MG63 (cell line): ENCODE results near the gene IGF1R. TPM values are rescaled to one million over a fixed set of nuclear protein-coding genes. Genes with fewer than 3 reads are reported as not detected.

Source experiments
- DNase-seq: peaks from one replicate; pipeline ENCODE4 v3.0.0-alpha.2; 2020
- H3K27me3 ChIP-seq: fragments of 250-450 bp; sonication (Bioruptor Pico); 2 replicates; pipeline ENCODE4 v1.5.1; 2020; ENCODE audit warnings: mild to moderate bottlenecking, moderate library complexity
- H3K36me3 ChIP-seq: fragments of 250-450 bp; sonication (Bioruptor Pico); 2 replicates; pipeline ENCODE4 v1.5.1; 2020; ENCODE audit warnings: mild to moderate bottlenecking, moderate library complexity
- H3K4me3 ChIP-seq: fragments of 250-450 bp; sonication (Bioruptor Pico); 2 replicates; pipeline ENCODE4 v1.5.1; 2020; ENCODE audit warnings: mild to moderate bottlenecking, moderate library complexity
- H3K9me3 ChIP-seq: fragments of 250-450 bp; sonication (Bioruptor Pico); 2 replicates; pipeline ENCODE4 v1.5.1; 2020; ENCODE audit warnings: mild to moderate bottlenecking, moderate library complexity
- total RNA-seq: library from RNA; depleted of rRNA; stranded (reverse); fragments of >200 nt; shearing (Covaris generic); gene quantifications from 2 replicates; pipeline ENCODE4 v1.2.3, GENCODE V29; 2014; ENCODE audit warnings: low replicate concordance

The IGF1R gene
- total RNA-seq, 1 experiment from 2014 or later, result 2.5 TPM

- H3K27me3 ChIP-seq, result no peaks in the 10 kb centered on the region
- H3K4me3 ChIP-seq, result no peak overlapping the region
- no peaks in the 10 kb centered on the region for H3K9me3 ChIP-seq
- H3K36me3 ChIP-seq, result no peaks in the 10 kb centered on the region; the same call in 1 of the 2 replicates
- DNase-seq, result no peak
Observed at GRCh38 chr15:98738689-98739401, 90.5 kb downstream of the IGF1R start.

- H3K4me3 ChIP-seq, result no peak overlapping the region
- no peak for DNase-seq
- H3K27me3 ChIP-seq, result no peaks in the 10 kb centered on the region
- H3K9me3 ChIP-seq, result no peaks in the 10 kb centered on the region
- H3K36me3 ChIP-seq, result no peaks in the 10 kb centered on the region; the same call in 1 of the 2 replicates
Observed at GRCh38 chr15:98740295-98740694, 92.0 kb downstream of the IGF1R start.

GRCh38 chr15:98740963-98741362, 92.6 kb downstream of the IGF1R start:
- Histone ChIP-seq H3K4me3 (no peak overlapping the region), H3K36me3 (no peaks in the 10 kb centered on the region; the same call in 1 of the 2 replicates), H3K9me3 (no peaks in the 10 kb centered on the region), H3K27me3 (no peaks in the 10 kb centered on the region)
- no peak for DNase-seq

- Histone ChIP-seq H3K9me3 (no peaks in the 10 kb centered on the region), H3K27me3 (no peaks in the 10 kb centered on the region), H3K36me3 (no peaks in the 10 kb centered on the region; the same call in 1 of the 2 replicates), H3K4me3 (no peak overlapping the region)
- no peak for DNase-seq
Observed at GRCh38 chr15:98743177-98743576, 94.8 kb downstream of the IGF1R start.

GRCh38 chr15:98744506-98744905, 96.2 kb downstream of the IGF1R start:
- no peak overlapping the region for H3K4me3 ChIP-seq
- H3K9me3 ChIP-seq, result no peaks in the 10 kb centered on the region
- no peaks in the 10 kb centered on the region for H3K27me3 ChIP-seq
- DNase-seq, result no peak
- no peaks in the 10 kb centered on the region for H3K36me3 ChIP-seq

DNA sequence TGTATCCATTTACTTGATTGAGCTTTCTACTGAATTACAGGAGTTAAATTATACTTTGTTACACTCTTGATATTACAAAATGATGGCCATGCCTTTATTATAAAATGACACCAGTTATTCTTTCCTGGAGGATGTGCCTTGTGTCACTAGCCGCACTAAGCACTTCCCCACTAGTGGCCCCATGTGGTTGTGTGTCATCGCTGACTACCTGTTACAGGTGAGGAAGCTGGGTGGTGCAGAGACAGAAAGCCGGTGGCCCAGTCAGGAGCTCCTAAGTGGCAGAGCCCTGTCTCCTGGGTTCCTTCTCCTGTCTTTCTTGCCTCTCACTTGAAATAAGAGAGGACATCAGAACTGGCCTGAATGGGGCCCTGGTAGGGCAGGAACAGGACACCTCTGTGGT, 96.8 kb downstream of the IGF1R start:
- no peaks in the 10 kb centered on the region for H3K36me3 ChIP-seq

DNA sequence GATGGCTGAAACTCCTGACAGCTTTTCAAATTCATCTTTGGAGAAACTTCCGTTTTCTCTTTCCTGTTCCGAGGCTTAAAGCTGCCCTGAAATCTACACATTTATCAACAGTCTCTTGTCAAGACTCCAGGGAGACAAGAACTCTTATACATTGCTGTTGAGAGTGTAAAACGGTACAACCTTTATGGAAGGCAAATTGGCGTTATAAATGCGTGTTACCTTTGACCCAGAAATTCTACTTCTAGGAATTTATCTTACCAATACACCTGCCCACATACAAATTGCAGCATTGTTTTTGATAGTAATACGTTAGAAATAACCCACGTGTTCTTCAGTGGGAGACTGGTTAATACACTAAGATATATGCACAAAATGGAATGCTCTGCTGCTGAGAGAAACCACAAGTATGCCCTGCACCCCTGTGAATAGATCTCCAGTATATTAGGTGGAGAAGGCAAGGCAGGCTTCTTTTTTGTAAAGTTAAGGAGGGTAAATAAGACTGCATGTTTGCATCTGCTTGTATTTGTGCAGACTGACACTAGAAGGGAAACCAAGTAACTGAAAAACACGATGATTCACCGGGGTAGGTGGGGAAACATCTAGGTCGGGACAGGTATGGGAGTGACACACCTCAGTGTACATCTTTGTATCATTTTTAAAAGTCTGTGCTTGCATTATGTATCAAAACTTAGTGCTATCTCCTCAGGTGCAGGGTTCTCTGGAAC, 97.5 kb downstream of the IGF1R start:
- no peak for DNase-seq
- Histone ChIP-seq H3K36me3 (no peaks in the 10 kb centered on the region), H3K27me3 (no peaks in the 10 kb centered on the region), H3K9me3 (no peaks in the 10 kb centered on the region), H3K4me3 (no peak overlapping the region)

More for the DNA sequence above, 96.8 kb downstream of the IGF1R start:
- no peak overlapping the region for H3K4me3 ChIP-seq
- no peak for DNase-seq
- H3K9me3 ChIP-seq, result no peaks in the 10 kb centered on the region
- H3K27me3 ChIP-seq, result no peaks in the 10 kb centered on the region

GRCh38 chr15:98746375-98747155, 98.2 kb downstream of the IGF1R start:
- no peaks in the 10 kb centered on the region for H3K36me3 ChIP-seq
- no peaks in the 10 kb centered on the region for H3K9me3 ChIP-seq
- no peaks in the 10 kb centered on the region for H3K27me3 ChIP-seq
- H3K4me3 ChIP-seq, result no peak overlapping the region
- DNase-seq, result no peak

DNA sequence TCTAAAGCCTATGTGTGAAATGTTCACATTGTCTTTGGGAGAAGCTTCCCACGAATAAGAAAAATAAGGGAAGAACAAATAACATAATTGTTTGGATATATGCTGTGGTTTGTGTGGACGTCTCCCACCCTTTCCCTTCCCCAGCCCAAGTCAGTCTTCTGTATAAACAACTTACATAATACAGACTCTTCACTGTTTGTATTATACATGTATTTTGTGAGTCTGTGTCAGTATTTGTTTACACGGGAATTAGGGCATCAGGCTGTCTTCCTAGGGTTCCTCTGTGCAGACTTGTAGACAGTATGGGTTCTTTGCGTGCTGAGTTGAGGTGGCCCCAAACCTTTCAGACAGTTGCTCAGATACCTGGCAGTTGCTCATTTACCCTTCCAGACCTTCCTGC, 103.4 kb downstream of the IGF1R start:
- DNase-seq, result no peak
- Histone ChIP-seq H3K27me3 (no peaks in the 10 kb centered on the region), H3K36me3 (no peaks in the 10 kb centered on the region)

DNA sequence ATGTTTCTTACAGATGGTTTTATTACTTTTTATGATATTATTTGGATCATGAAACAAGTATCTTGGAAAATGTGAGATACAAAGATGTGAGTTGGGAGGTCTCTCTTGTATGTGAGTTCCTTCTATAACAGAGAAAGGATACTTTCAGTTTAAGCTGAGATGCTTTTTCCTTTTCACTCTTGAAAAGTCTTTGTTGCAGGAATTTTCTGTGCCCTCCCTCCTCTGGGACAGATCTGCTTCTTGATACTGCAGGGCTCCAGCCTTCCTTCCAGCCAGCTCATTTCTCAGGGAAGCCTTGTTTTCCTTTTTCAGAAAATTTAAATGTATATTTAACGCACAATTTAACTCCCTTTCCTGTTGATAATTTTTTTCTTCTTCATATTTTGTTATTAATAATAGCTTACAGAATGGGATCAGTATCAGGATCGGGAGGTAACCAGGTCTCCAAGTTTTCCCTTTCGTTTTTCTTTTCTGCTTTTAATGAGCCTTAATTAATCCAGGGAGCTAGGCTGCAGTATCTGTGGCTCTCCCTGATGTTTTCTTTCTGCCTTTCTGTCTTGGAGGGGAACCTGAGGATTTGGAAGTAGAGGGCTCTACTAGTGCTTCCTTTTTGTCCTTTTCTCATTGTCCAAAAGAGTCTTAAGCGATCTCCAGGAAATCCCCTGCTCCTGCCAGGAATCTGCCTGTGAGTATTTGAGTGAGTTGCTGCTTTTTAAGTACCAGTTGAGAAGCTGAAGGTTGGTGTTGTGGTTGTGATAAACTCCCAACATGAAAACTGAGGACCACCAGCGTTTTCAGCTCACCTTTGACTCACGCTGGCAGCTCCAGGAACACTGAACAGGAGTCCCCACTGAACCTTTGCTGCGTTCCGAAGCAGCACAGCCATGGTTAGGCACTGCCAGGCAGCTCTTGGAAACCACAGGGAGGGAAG, 105.7 kb downstream of the IGF1R start:
- H3K36me3 ChIP-seq, result no peaks in the 10 kb centered on the region
- peak; percentile 41 for DNase-seq
- peak overlapping the region; percentile 45 for H3K4me3 ChIP-seq

More for the DNA sequence above, 103.4 kb downstream of the IGF1R start:
- Histone ChIP-seq H3K9me3 (no peaks in the 10 kb centered on the region), H3K4me3 (no peak overlapping the region)

DNA sequence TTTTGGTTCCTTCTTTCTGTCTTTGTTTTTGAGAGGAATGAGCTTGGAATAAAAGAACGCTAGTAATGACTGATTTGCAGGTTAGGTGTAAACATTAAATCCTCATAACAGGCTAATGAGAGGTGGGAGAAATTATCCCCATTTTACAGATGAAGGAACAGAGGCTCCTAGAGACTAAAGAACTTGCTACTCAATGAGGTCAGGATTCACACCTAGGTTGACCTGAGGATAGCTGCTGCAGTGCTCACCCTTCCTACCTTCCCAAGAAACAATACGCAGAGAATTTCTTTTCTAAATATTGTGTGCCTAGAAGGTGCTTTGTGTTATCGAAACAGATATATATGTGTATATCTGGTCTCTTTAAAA, 106.3 kb downstream of the IGF1R start:
- no peak for DNase-seq
- no peaks in the 10 kb centered on the region for H3K9me3 ChIP-seq
- no peaks in the 10 kb centered on the region for H3K27me3 ChIP-seq
- peak overlapping the region; percentile 45 for H3K4me3 ChIP-seq
- no peaks in the 10 kb centered on the region for H3K36me3 ChIP-seq

More for the DNA sequence above, 105.7 kb downstream of the IGF1R start:
- Histone ChIP-seq H3K27me3 (no peaks in the 10 kb centered on the region), H3K9me3 (no peaks in the 10 kb centered on the region)

DNA sequence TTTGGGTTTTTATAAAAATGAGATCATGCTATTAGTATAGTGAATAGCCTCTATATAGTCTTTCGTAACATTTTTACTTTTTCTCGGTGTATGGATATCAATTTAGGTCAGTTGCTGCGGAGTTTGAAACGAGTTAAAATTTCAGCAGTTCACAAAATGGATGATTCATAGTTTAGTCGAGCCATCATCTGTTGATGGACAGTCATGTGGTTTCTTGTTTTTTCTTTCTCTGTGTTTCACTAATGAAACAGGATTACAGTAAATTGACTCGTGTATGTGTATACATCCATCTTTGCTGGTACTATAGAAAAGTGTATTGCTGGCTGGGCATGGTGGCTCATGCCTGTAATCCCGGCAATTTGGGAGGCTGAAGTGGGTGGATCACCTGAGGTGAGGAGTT, 106.8 kb downstream of the IGF1R start:
- DNase-seq, result no peak
- Histone ChIP-seq H3K4me3 (no peak overlapping the region), H3K27me3 (no peaks in the 10 kb centered on the region), H3K9me3 (no peaks in the 10 kb centered on the region), H3K36me3 (no peaks in the 10 kb centered on the region)

- Histone ChIP-seq H3K27me3 (no peaks in the 10 kb centered on the region), H3K36me3 (no peaks in the 10 kb centered on the region), H3K4me3 (no peak overlapping the region), H3K9me3 (no peaks in the 10 kb centered on the region)
- DNase-seq, result no peak
Observed at GRCh38 chr15:98755781-98756180, 107.4 kb downstream of the IGF1R start.

- H3K4me3 ChIP-seq, result no peak overlapping the region
- no peaks in the 10 kb centered on the region for H3K9me3 ChIP-seq
- no peak for DNase-seq
- H3K36me3 ChIP-seq, result no peaks in the 10 kb centered on the region
- no peaks in the 10 kb centered on the region for H3K27me3 ChIP-seq
Observed at GRCh38 chr15:98758224-98758623, 109.9 kb downstream of the IGF1R start.

GRCh38 chr15:98759277-98759676, 110.9 kb downstream of the IGF1R start:
- Histone ChIP-seq H3K36me3 (no peaks in the 10 kb centered on the region), H3K4me3 (no peak overlapping the region), H3K9me3 (no peaks in the 10 kb centered on the region), H3K27me3 (no peaks in the 10 kb centered on the region)
- no peak for DNase-seq

- DNase-seq, result no peak
- Histone ChIP-seq H3K36me3 (no peaks in the 10 kb centered on the region), H3K4me3 (no peak overlapping the region), H3K9me3 (no peaks in the 10 kb centered on the region), H3K27me3 (no peaks in the 10 kb centered on the region)
Observed at GRCh38 chr15:98760112-98760826, 111.9 kb downstream of the IGF1R start.
